ENCODE results near the gene SP2.

The SP2 gene

DNA sequence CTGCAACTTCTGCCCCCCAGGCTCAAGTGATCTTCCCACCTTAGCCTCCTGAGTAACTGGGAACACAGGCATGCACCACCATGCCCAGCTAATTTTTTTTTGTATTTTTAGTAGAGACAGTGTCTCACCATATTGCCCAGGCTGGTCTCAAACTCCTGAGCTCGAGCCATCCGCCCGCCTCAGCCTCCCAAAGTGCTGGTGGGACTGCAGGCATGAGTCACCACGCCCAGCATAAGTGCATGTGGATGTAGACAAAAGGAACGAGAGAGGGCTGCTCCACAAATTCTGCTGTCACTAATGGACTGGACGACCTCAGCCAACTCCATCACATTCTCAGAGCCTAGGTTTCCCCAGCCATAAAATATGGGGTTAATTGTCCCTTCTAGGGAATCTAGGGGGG, 7.7 kb upstream of the SP2 start:
- FAIRE-seq, result no peak
- no peak for DNase-seq (ENCODE audit: insufficient read length, low spot score)
- no peak for TF ChIP-seq PAX5 (IDR thresholded peaks at IDR 0.05; ENCODE audit: insufficient read depth, low read length, severe bottlenecking)
- no peak for TF ChIP-seq POLR2A (IDR thresholded peaks at IDR 0.05; ENCODE audit: low read depth, low read length)
- TF ChIP-seq TAF1 (IDR thresholded peaks at IDR 0.05; ENCODE audit: low read depth, low read length), result no peak

- DNase-seq (ENCODE audit: insufficient read length, low spot score) (peak; percentile 58), FAIRE-seq (peak; percentile 41)
- TF ChIP-seq POLR2AphosphoS5 (IDR thresholded peaks at IDR 0.05; ENCODE audit: low read depth, low read length) (no peak), SPI1 (IDR thresholded peaks at IDR 0.05; ENCODE audit: low read depth, low read length) (no peak), POLR2A (IDR thresholded peaks at IDR 0.05; ENCODE audit: low read depth, low read length) (no peak), TAF1 (IDR thresholded peaks at IDR 0.05; ENCODE audit: low read depth, low read length) (no peak), POU2F2 (IDR thresholded peaks at IDR 0.05; ENCODE audit: low read depth, low read length) (no peak)
Observed at GRCh38 chr17:47889734-47890529, 6.1 kb upstream of the SP2 start.

- TF ChIP-seq POLR2AphosphoS5 (IDR thresholded peaks at IDR 0.05; ENCODE audit: low read depth, low read length) (no peak), POU2F2 (IDR thresholded peaks at IDR 0.05; ENCODE audit: low read depth, low read length) (no peak), TAF1 (IDR thresholded peaks at IDR 0.05; ENCODE audit: low read depth, low read length) (no peak), PAX5 (IDR thresholded peaks at IDR 0.05; ENCODE audit: insufficient read depth, low read length, severe bottlenecking) (no peak), POLR2A (IDR thresholded peaks at IDR 0.05; ENCODE audit: low read depth, low read length) (no peak), SPI1 (IDR thresholded peaks at IDR 0.05; ENCODE audit: low read depth, low read length) (no peak)
- no peak for DNase-seq (ENCODE audit: insufficient read length, low spot score)
- FAIRE-seq, result no peak
Observed at GRCh38 chr17:47891545-47892088, 4.4 kb upstream of the SP2 start.

DNA sequence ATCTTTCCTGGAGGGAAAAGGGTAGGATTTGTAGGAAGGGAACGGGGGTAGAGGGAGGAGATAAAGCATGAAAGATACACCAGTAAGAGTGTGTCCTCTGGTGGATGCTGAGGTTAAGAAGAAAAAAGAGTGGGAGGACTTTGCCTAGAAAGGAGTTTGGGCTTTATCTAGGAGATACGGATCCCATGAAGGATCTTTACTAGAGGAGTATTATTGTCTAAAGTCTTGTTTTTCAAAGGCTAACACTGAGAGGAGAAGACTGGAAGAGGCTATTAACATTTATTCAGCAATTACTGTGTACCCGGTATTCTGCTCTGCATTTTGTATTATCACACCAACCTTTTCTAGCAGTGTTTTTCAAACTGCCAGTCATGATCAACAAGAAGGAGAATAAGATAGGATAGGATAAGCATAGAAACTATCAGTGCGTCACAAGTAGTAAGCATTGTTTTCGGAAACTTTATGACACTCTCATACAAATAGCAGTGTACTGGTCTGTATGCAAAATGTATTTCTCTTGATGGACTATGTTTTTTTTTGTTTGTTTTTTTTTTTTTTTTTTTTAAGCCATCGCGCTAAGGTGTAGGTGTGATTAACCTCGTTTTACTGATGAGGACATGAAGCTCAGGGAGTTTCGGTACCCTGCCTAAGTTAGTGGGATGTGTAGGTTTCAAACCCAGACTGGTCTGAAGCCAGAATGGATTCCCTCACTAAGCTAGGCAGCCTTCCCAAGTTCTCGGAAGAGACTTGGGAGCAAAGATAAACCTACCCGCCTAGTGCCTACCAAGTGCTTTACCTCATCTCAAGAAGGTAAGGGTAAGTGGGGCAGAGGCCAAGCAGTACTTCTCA, 1.3 kb upstream of the SP2 start:
- no peak for DNase-seq (ENCODE audit: insufficient read length, low spot score)
- FAIRE-seq, result no peak
- TF ChIP-seq TAF1 (IDR thresholded peaks at IDR 0.05; ENCODE audit: low read depth, low read length), result no peak
- no peak for TF ChIP-seq SPI1 (IDR thresholded peaks at IDR 0.05; ENCODE audit: low read depth, low read length)
- no peak for TF ChIP-seq POLR2A (IDR thresholded peaks at IDR 0.05; ENCODE audit: low read depth, low read length)
- no peak for TF ChIP-seq POLR2AphosphoS5 (IDR thresholded peaks at IDR 0.05; ENCODE audit: low read depth, low read length)
- TF ChIP-seq PAX5 (IDR thresholded peaks at IDR 0.05; ENCODE audit: insufficient read depth, low read length, severe bottlenecking), result no peak
- TF ChIP-seq POU2F2 (IDR thresholded peaks at IDR 0.05; ENCODE audit: low read depth, low read length), result no peak

GRCh38 chr17:47895347-47895855, 635 bp upstream of the SP2 start:
- DNase-seq (ENCODE audit: insufficient read length, low spot score) (no peak), FAIRE-seq (no peak)
- TF ChIP-seq POLR2A (IDR thresholded peaks at IDR 0.05; ENCODE audit: low read depth, low read length) (peak; percentile 95), SPI1 (IDR thresholded peaks at IDR 0.05; ENCODE audit: low read depth, low read length) (no peak), TAF1 (IDR thresholded peaks at IDR 0.05; ENCODE audit: low read depth, low read length) (peak; percentile 88), PAX5 (IDR thresholded peaks at IDR 0.05; ENCODE audit: insufficient read depth, low read length, severe bottlenecking) (no peak), POU2F2 (IDR thresholded peaks at IDR 0.05; ENCODE audit: low read depth, low read length) (peak; percentile 97), POLR2AphosphoS5 (IDR thresholded peaks at IDR 0.05; ENCODE audit: low read depth, low read length) (peak; percentile 94)

DNA sequence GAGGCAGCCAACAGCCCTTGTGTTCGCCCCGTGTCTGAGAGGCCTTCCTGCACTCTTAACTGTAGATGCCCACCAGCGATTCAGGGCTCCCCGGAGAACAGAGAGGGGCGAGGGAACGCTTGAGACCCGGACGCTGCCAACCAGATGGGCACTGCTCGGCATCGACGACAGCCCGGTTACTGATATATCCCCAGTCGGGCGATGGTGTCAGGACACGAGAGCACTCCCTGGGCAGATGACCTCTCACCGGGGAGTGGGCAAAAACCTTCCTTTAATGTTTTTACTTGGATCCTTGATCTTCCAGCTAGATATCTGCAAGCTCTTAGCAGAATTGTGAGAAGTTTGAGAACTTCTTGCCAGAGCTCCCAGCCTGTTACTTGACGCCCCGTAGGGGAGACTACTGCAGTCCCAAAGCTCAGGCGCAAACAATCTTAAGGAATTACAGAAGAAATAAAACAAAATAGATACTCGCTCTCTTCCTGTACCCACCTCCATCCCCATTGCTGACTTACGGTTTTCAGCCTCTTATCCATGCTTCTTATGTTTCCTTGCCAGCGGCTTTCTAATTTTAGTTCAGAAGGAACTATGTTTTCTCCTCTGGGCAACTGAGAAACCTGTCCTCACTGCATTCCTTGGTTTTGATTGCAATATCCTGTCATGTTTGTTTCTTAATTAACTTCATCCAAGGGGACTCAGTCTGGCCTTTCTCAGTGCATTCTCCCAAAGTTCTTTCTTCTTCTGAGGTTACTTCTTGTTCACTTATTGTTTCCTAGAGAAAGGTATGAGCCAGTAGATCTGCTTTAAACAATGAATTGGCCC, 845 bp downstream of the SP2 start:
- TF ChIP-seq PAX5 (IDR thresholded peaks at IDR 0.05; ENCODE audit: insufficient read depth, low read length, severe bottlenecking), result no peak
- TF ChIP-seq POLR2AphosphoS5 (IDR thresholded peaks at IDR 0.05; ENCODE audit: low read depth, low read length), result no peak
- no peak for TF ChIP-seq TAF1 (IDR thresholded peaks at IDR 0.05; ENCODE audit: low read depth, low read length)
- TF ChIP-seq POLR2A (IDR thresholded peaks at IDR 0.05; ENCODE audit: low read depth, low read length), result no peak
- TF ChIP-seq SPI1 (IDR thresholded peaks at IDR 0.05; ENCODE audit: low read depth, low read length), result no peak
- DNase-seq (ENCODE audit: insufficient read length, low spot score), result no peak
- no peak for FAIRE-seq

GRCh38 chr17:47897561-47897960, 1.5 kb downstream of the SP2 start:
- FAIRE-seq (no peak), DNase-seq (ENCODE audit: insufficient read length, low spot score) (no peak)
- TF ChIP-seq SPI1 (IDR thresholded peaks at IDR 0.05; ENCODE audit: low read depth, low read length) (no peak), PAX5 (IDR thresholded peaks at IDR 0.05; ENCODE audit: insufficient read depth, low read length, severe bottlenecking) (no peak), POU2F2 (IDR thresholded peaks at IDR 0.05; ENCODE audit: low read depth, low read length) (no peak), POLR2AphosphoS5 (IDR thresholded peaks at IDR 0.05; ENCODE audit: low read depth, low read length) (no peak), POLR2A (IDR thresholded peaks at IDR 0.05; ENCODE audit: low read depth, low read length) (no peak), TAF1 (IDR thresholded peaks at IDR 0.05; ENCODE audit: low read depth, low read length) (no peak)

GRCh38 chr17:47898241-47898640, 2.2 kb downstream of the SP2 start:
- no peak for TF ChIP-seq POU2F2 (IDR thresholded peaks at IDR 0.05; ENCODE audit: low read depth, low read length)
- TF ChIP-seq TAF1 (IDR thresholded peaks at IDR 0.05; ENCODE audit: low read depth, low read length), result no peak
- no peak for TF ChIP-seq PAX5 (IDR thresholded peaks at IDR 0.05; ENCODE audit: insufficient read depth, low read length, severe bottlenecking)
- no peak for TF ChIP-seq SPI1 (IDR thresholded peaks at IDR 0.05; ENCODE audit: low read depth, low read length)
- FAIRE-seq (no peak), DNase-seq (ENCODE audit: insufficient read length, low spot score) (no peak)

Data from GM12891 (cell line).